Measurements from ENCODE around the gene NECTIN2.
"Not testable (repeated sequence)": the region's sequence is repeated elsewhere in the genome, so short reads cannot be mapped to it uniquely, and the experiment has no call there.

The NECTIN2 gene

GRCh38 chr19:44908074-44908835 is 62.2 kb downstream of the NECTIN2 start:
- no peak for DNase-seq (ENCODE audit: low read depth in 2 of 2)

GRCh38 chr19:44908836-44909261 is 62.8 kb downstream of the NECTIN2 start:
- DNase-seq (ENCODE audit: low read depth in 2 of 2) = no peak

- no peak for DNase-seq (ENCODE audit: low read depth in 2 of 2)
Measured at GRCh38 chr19:44909775-44910174, 63.7 kb downstream of the NECTIN2 start.

- not testable (repeated sequence) for DNase-seq (ENCODE audit: low read depth in 2 of 2)
Measured at GRCh38 chr19:44911896-44912295, 65.8 kb downstream of the NECTIN2 start.

GRCh38 chr19:44912854-44913253 is 66.8 kb downstream of the NECTIN2 start:
- no peak for DNase-seq (ENCODE audit: low read depth in 2 of 2)

- DNase-seq (ENCODE audit: low read depth in 2 of 2) = not testable (repeated sequence)
Measured at GRCh38 chr19:44913512-44914432, 67.7 kb downstream of the NECTIN2 start.

- DNase-seq (ENCODE audit: low read depth in 2 of 2) = peak; percentile 59 to 64
Measured at GRCh38 chr19:44914433-44915206, 68.5 kb downstream of the NECTIN2 start, which contains the start of gene APOC1. TSS of gene APOC1 (plus strand) at chr19:44914608. CDS start at chr19:44914892, 284 bp downstream.

- DNase-seq (ENCODE audit: low read depth in 2 of 2) = no peak
Measured at GRCh38 chr19:44924243-44924725, 78.2 kb downstream of the NECTIN2 start.

GRCh38 chr19:44925114-44925891 is 79.2 kb downstream of the NECTIN2 start:
- DNase-seq (ENCODE audit: low read depth in 2 of 2) = no peak

- not testable (repeated sequence) for DNase-seq (ENCODE audit: low read depth in 2 of 2)
Measured at GRCh38 chr19:44926245-44927077, 80.4 kb downstream of the NECTIN2 start.

- DNase-seq (ENCODE audit: low read depth in 2 of 2) = no peak
Measured at GRCh38 chr19:44927746-44928145, 81.6 kb downstream of the NECTIN2 start.

- DNase-seq (ENCODE audit: low read depth in 2 of 2) = no peak
Measured at GRCh38 chr19:44930088-44930487, 84.0 kb downstream of the NECTIN2 start.

GRCh38 chr19:44931541-44931940 is 85.4 kb downstream of the NECTIN2 start:
- DNase-seq (ENCODE audit: low read depth in 2 of 2) = no peak
